DOHH2 (cell line): ENCODE data around the gene TSPYL1.

ENCODE experiments used
- H3F3A ChIP-seq: fragments of 200-600 bp; sonication (generic), shearing (Covaris generic); 2 replicates; pipeline ENCODE4 v1.6.0; 2016; ENCODE audit warnings: antibody characterized with exemption, mild to moderate bottlenecking; ENCODE audit not compliant: control insufficient read depth, insufficient read depth
- H3K27ac ChIP-seq: fragments of 200-600 bp; sonication (generic); 2 replicates; pipeline ENCODE4 v1.5.1; 2014; ENCODE audit warnings: low read depth, mild to moderate bottlenecking, low read length, moderate library complexity
- H3K27me3 ChIP-seq: fragments of 200-600 bp; sonication (generic); 2 replicates; pipeline ENCODE4 v1.6.1; 2014; ENCODE audit warnings: mild to moderate bottlenecking, low read length, mixed read lengths; ENCODE audit not compliant: control insufficient read depth
- H3K36me3 ChIP-seq: fragments of 200-600 bp; sonication (generic); 2 replicates; pipeline ENCODE4 v1.6.1; 2014; ENCODE audit warnings: mild to moderate bottlenecking, low read length, moderate library complexity, mixed read lengths; ENCODE audit not compliant: control insufficient read depth
- H3K4me1 ChIP-seq: fragments of 200-600 bp; sonication (generic); 2 replicates; pipeline ENCODE4 v1.6.1; 2014; ENCODE audit warnings: mild to moderate bottlenecking, low read length, mixed read lengths; ENCODE audit not compliant: control insufficient read depth
- H3K4me2 ChIP-seq: fragments of 200-600 bp; sonication (generic); 2 replicates; pipeline ENCODE4 v1.6.0; 2014; ENCODE audit warnings: mild to moderate bottlenecking, low read length, moderate library complexity
- H3K4me3 ChIP-seq: fragments of 200-600 bp; sonication (generic); 2 replicates; pipeline ENCODE4 v1.5.1; 2014; ENCODE audit warnings: mild to moderate bottlenecking, low read length, mixed read lengths
- H3K79me2 ChIP-seq: fragments of 200-600 bp; sonication (generic); 2 replicates; pipeline ENCODE4 v1.6.1; 2014; ENCODE audit warnings: mild to moderate bottlenecking, low read length, mixed read lengths; ENCODE audit not compliant: control insufficient read depth
- H3K9me2 ChIP-seq: fragments of 200-600 bp; sonication (generic); replicated peaks from 2 replicates; pipeline ENCODE4 v1.6.1; 2014; ENCODE audit warnings: mild to moderate bottlenecking, low read length, mixed read lengths; ENCODE audit not compliant: control insufficient read depth
- H3K9me3 ChIP-seq: fragments of 200-600 bp; sonication (generic); 2 replicates; pipeline ENCODE4 v1.6.1; 2014; ENCODE audit warnings: antibody characterized with exemption, low read length, mixed read lengths; ENCODE audit not compliant: control insufficient read depth, insufficient read depth
- H4K20me1 ChIP-seq: fragments of 200-600 bp; sonication (generic); 2 replicates; pipeline ENCODE4 v1.6.0; 2014; ENCODE audit warnings: low read depth, mild to moderate bottlenecking, antibody characterized with exemption, low read length, moderate library complexity; ENCODE audit not compliant: control insufficient read depth, insufficient read depth
- CTCF ChIP-seq: fragments of 200-600 bp; sonication (generic); IDR thresholded peaks from one replicate; pipeline ENCODE4 v1.5.1; 2014; ENCODE audit warnings: antibody characterized with exemption, mild to moderate bottlenecking, low read depth, low read length; ENCODE audit not compliant: poor library complexity, severe bottlenecking
- EZH2phosphoT487 ChIP-seq: fragments of 200-600 bp; sonication (generic); IDR thresholded peaks from 2 replicates; pipeline ENCODE4 v1.6.1; 2017; ENCODE audit warnings: borderline replicate concordance, mild to moderate bottlenecking, antibody characterized with exemption, low read length, moderate library complexity, mixed read lengths

Gene TSPYL1

GRCh38 chr6:116265041-116265829, 14.5 kb downstream of the TSPYL1 start:
- H3K9me3 ChIP-seq: peaks cover 3% of the 10 kb centered on the region; the same call in 1 of the 2 replicates
- H3K4me1 ChIP-seq: peaks cover 8% of the 10 kb centered on the region
- H3K27me3 ChIP-seq: no peaks in the 10 kb centered on the region
- no peak overlapping the region for H3K4me2 ChIP-seq
- H3K4me3 ChIP-seq: no peak overlapping the region
- no peaks in the 10 kb centered on the region for H4K20me1 ChIP-seq
- no peaks in the 10 kb centered on the region; the same call in none of the 2 replicates for H3K36me3 ChIP-seq
- H3F3A ChIP-seq: peaks cover 9% of the 10 kb centered on the region
- TF ChIP-seq CTCF (no peak), EZH2phosphoT487 (no peak)
- no peaks in the 10 kb centered on the region for H3K9me2 ChIP-seq
- H3K79me2 ChIP-seq: no peaks in the 10 kb centered on the region
- H3K27ac ChIP-seq: no peak overlapping the region

- H3K27me3 ChIP-seq: no peaks in the 10 kb centered on the region
- no peaks in the 10 kb centered on the region for H3K9me2 ChIP-seq
- H4K20me1 ChIP-seq: no peaks in the 10 kb centered on the region
- no peaks in the 10 kb centered on the region for H3F3A ChIP-seq
- no peaks in the 10 kb centered on the region; the same call in none of the 2 replicates for H3K36me3 ChIP-seq
- TF ChIP-seq CTCF (no peak), EZH2phosphoT487 (no peak)
- H3K9me3 ChIP-seq: peaks cover 3% of the 10 kb centered on the region; the same call in 1 of the 2 replicates
- H3K27ac ChIP-seq: no peak overlapping the region
- H3K79me2 ChIP-seq: no peaks in the 10 kb centered on the region
- H3K4me3 ChIP-seq: no peak overlapping the region
- H3K4me2 ChIP-seq: no peak overlapping the region
- peaks cover 6% of the 10 kb centered on the region for H3K4me1 ChIP-seq
Observed at GRCh38 chr6:116263353-116263752, 16.4 kb downstream of the TSPYL1 start.

GRCh38 chr6:116258520-116258919, 21.2 kb downstream of the TSPYL1 start:
- peaks cover 20% of the 10 kb centered on the region for H3K79me2 ChIP-seq
- no peak for TF ChIP-seq CTCF
- no peak overlapping the region for H3K27ac ChIP-seq
- H3K36me3 ChIP-seq: peaks cover 3% of the 10 kb centered on the region; the same call in 1 of the 2 replicates
- H3K27me3 ChIP-seq: no peaks in the 10 kb centered on the region
- H3K9me2 ChIP-seq: no peaks in the 10 kb centered on the region
- H3F3A ChIP-seq: no peaks in the 10 kb centered on the region; the same call in 1 of the 2 replicates
- H4K20me1 ChIP-seq: no peaks in the 10 kb centered on the region
- peaks cover 12% of the 10 kb centered on the region for H3K4me1 ChIP-seq
- no peak overlapping the region for H3K4me3 ChIP-seq
- no peak overlapping the region for H3K4me2 ChIP-seq
- H3K9me3 ChIP-seq: peaks cover 2% of the 10 kb centered on the region; the same call in 1 of the 2 replicates
